Astrocyte (in vitro differentiated cells and primary cell): ENCODE measurements around the gene C20orf96.

ENCODE experiments used
- CTCF ChIP-seq: IDR thresholded peaks from 2 replicates; pipeline ENCODE4 v1.5.1; 2011; ENCODE audit warnings: low read depth, mild to moderate bottlenecking, inconsistent platforms, low read length, moderate library complexity; ENCODE audit not compliant: insufficient read depth
- EZH2 ChIP-seq: IDR thresholded peaks from 2 replicates; pipeline ENCODE4 v1.6.1; 2012; ENCODE audit warnings: mild to moderate bottlenecking, low read length, inconsistent platforms; ENCODE audit not compliant: insufficient read depth

GRCh38 chr20:235891-236290, 54.7 kb downstream of the C20orf96 start:
- no peak for TF ChIP-seq CTCF
- no peak for TF ChIP-seq EZH2
